GM23248 (cell line): ENCODE results near the gene TADA1. TPM values are rescaled to one million over a fixed set of nuclear protein-coding genes. Genes with fewer than 3 reads are reported as not detected.

Experiments
- DNase-seq: peaks from one replicate; pipeline ENCODE4 v3.0.0-alpha.2; 2015
- H2AFZ ChIP-seq: fragments of 200-600 bp; sonication (generic); 2 replicates; pipeline ENCODE4 v1.6.1; 2016; ENCODE audit warnings: antibody characterized with exemption
- H3F3A ChIP-seq: fragments of 200-600 bp; sonication (generic); 2 replicates; pipeline ENCODE4 v1.6.1; 2016; ENCODE audit warnings: mild to moderate bottlenecking, antibody characterized with exemption, mixed run types; ENCODE audit not compliant: insufficient read depth
- H3K27ac ChIP-seq: fragments of 200-600 bp; sonication (generic); 2 replicates; pipeline ENCODE4 v1.5.1; 2016; ENCODE audit warnings: mild to moderate bottlenecking
- H3K27me3 ChIP-seq: fragments of 200-600 bp; sonication (generic); replicated peaks from 2 replicates; pipeline ENCODE4 v1.6.1; 2016; ENCODE audit warnings: mild to moderate bottlenecking; ENCODE audit not compliant: insufficient read depth
- H3K36me3 ChIP-seq: fragments of 200-600 bp; sonication (generic); 2 replicates; pipeline ENCODE4 v1.6.1; 2016; ENCODE audit warnings: low read depth, mild to moderate bottlenecking
- H3K4me1 ChIP-seq: fragments of 200-600 bp; sonication (generic); 2 replicates; pipeline ENCODE4 v1.6.1; 2016; ENCODE audit warnings: mild to moderate bottlenecking; ENCODE audit not compliant: insufficient read depth
- H3K4me2 ChIP-seq: fragments of 200-600 bp; sonication (generic); one replicate; pipeline ENCODE4 v1.6.1; 2016; ENCODE audit warnings: mild to moderate bottlenecking; ENCODE audit not compliant: unreplicated experiment
- H3K4me3 ChIP-seq: fragments of 200-600 bp; sonication (generic); 2 replicates; pipeline ENCODE4 v1.5.1; 2016; ENCODE audit warnings: mild to moderate bottlenecking
- H3K79me2 ChIP-seq: fragments of 200-600 bp; sonication (generic); 2 replicates; pipeline ENCODE4 v1.6.1; 2016; ENCODE audit warnings: mild to moderate bottlenecking; ENCODE audit not compliant: insufficient read depth
- H3K9ac ChIP-seq: fragments of 200-600 bp; sonication (generic); 2 replicates; pipeline ENCODE4 v1.6.1; 2016; ENCODE audit warnings: mild to moderate bottlenecking
- H3K9me2 ChIP-seq: fragments of 200-600 bp; sonication (generic); 2 replicates; pipeline ENCODE4 v1.6.1; 2016; ENCODE audit warnings: mixed run types, mild to moderate bottlenecking, moderate library complexity; ENCODE audit not compliant: insufficient read depth
- H3K9me3 ChIP-seq: fragments of 200-600 bp; sonication (generic); one replicate; pipeline ENCODE4 v1.6.1; 2017; ENCODE audit warnings: low read depth
- H4K20me1 ChIP-seq: fragments of 200-600 bp; sonication (generic); 2 replicates; pipeline ENCODE4 v1.6.0; 2016; ENCODE audit not compliant: insufficient read depth
- EZH2 ChIP-seq: fragments of 200-600 bp; sonication (generic); IDR thresholded peaks from 2 replicates; pipeline ENCODE4 v1.6.1; 2018; ENCODE audit warnings: antibody characterized with exemption, mild to moderate bottlenecking; ENCODE audit not compliant: insufficient read depth, poor library complexity, severe bottlenecking
- EZH2phosphoT487 ChIP-seq: fragments of 200-600 bp; sonication (generic); IDR thresholded peaks from 2 replicates; pipeline ENCODE4 v1.6.1; 2018; ENCODE audit warnings: antibody characterized with exemption, moderate library complexity, mild to moderate bottlenecking, low read depth; ENCODE audit not compliant: insufficient read depth
- WGBS, 2 experiments: methylation state at CpG; one replicate each; pipeline ENCODE4 v1.1.6; 2015 to 2017; ENCODE audit warnings: low lambda C conversion rate in 2 of 2, low coverage in 1 of 2; ENCODE audit errors: missing lambda C conversion rate in 2 of 2; 5-methylcytosine and 5-hydroxymethylcytosine counted together
- in situ Hi-C: fragments of 300-500 bp; cut with MboI; formaldehyde crosslinking; loops from 2 replicates; pipeline ENCODE4 v1.15.0; 2020
- polyA plus RNA-seq: library from polyadenylated mRNA; unstranded; fragments of >200 nt; fragmentation: Nextera tagmentation; extraction: Ambion mirVana; gene quantifications from 2 replicates; pipeline ENCODE4 v1.2.1, GENCODE V29; 2016
- total RNA-seq: library from RNA; depleted of rRNA; stranded (reverse); fragments of >200 nt; shearing (Covaris generic); gene quantifications from 2 replicates; pipeline ENCODE4 v1.2.3, GENCODE V29; 2014

Gene TADA1
- total and polyA plus RNA-seq, 2 experiments from 2014 or later, result 7.0 to 9.9 TPM

DNA sequence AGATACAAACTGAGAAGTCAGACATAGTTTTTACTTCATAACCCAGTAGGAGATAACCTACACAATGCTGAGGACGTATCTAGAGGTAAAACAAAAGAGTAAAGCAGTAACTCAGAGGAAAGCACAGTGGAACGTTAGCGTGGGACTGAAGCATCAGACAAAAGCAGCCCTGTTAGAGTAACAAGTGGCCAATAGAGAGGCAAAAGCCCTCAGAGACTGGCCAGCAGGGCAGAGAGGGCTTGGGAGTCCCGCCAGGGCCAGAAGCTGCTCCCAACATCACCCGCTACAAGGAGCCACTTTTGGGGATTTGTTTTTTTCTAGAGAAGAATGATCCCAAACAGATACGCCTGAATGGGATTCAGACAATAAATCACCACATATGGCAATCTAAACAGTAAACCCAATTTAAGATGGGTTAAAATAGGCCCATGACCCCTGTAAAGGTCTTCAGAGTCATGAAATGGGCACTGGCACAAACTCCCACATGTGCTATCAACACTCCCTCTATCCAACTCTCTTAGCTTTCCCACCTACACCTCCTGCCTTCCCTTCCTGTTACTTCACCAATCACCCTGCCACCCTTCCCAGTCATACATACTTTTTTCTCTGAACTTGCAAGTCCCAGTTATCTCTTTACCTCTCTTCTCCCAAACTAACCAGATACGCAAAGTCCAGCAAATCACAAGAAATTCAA is 17.2 kb downstream of the TADA1 start:
- peaks cover 42% of the 10 kb centered on the region for H3K36me3 ChIP-seq
- no peak for TF ChIP-seq EZH2
- TF ChIP-seq EZH2phosphoT487, result no peak

DNA sequence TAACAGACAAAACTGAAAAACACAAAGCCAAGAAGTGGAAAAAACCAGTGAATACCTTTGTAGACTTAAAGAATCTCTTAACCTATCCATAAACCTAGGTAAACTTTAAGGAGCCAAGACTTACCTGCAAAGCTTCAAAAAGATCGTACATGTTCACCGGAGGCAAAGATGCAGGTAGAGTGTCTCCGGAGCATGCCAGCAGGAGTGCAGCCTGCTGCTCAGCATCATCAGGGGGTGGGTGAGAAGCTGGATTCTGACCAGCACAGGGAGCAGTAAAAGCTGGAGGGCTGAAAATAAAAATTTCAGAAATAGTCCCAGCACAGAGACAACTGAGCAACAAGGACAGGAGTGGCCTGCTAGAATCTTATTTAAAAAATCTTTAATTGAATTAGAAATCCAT is 18.1 kb downstream of the TADA1 start:
- TF ChIP-seq EZH2phosphoT487, result no peak
- H3F3A ChIP-seq, result peaks cover 25% of the 10 kb centered on the region

More for the DNA sequence above, 17.2 kb downstream of the TADA1 start:
- no peaks in the 10 kb centered on the region for H3K9me2 ChIP-seq
- WGBS, 2 experiments, result 93 to 94% methylated on average over 7 of the region's 7 CpGs
- H4K20me1 ChIP-seq, result no peaks in the 10 kb centered on the region
- H3K4me2 ChIP-seq, result no peak overlapping the region
- DNase-seq, result no peak
- H3K4me1 ChIP-seq, result no peaks in the 10 kb centered on the region
- no peak overlapping the region for H3K27ac ChIP-seq
- H3K4me3 ChIP-seq, result no peak overlapping the region
- H3K79me2 ChIP-seq, result 0 out of 2 replicates have a peak, but pooled peaks cover 2% of the 10 kb centered on the region
- in situ Hi-C loops, result no loop called here
- no peaks in the 10 kb centered on the region for H3K9me3 ChIP-seq
- H2AFZ ChIP-seq, result no peak overlapping the region
- H3K27me3 ChIP-seq, result no peaks in the 10 kb centered on the region
- H3K9ac ChIP-seq, result no peak overlapping the region
- H3F3A ChIP-seq, result peaks cover 25% of the 10 kb centered on the region

DNA sequence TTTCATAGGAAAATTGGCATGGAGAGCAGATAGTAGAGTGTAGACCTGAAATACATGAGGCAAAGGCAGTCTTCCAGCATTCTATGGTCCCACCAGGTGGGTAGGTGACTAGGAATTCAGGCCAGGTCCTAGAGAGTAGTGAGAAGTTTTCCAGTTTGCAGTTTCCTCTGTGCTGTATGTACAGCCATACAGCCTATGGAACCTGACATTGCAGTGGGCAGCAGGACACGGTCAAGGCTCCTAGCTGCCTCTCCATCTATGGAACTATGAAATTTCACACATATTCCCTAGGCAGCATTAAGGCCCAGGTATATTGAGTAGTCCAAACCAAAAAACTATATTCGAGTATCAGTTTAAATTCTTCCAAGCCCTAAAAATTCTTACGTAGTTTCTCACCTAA is 20.5 kb downstream of the TADA1 start:
- 81 to 87% methylated on average over 3 of the region's 3 CpGs for WGBS, 2 experiments
- TF ChIP-seq EZH2, result no peak
- no peak for TF ChIP-seq EZH2phosphoT487
- Histone ChIP-seq H3K4me2 (no peak overlapping the region), H3K27me3 (no peaks in the 10 kb centered on the region), H3K9me3 (no peaks in the 10 kb centered on the region), H3K4me1 (no peaks in the 10 kb centered on the region), H2AFZ (no peak overlapping the region), H3K9me2 (no peaks in the 10 kb centered on the region), H4K20me1 (no peaks in the 10 kb centered on the region), H3K9ac (no peak overlapping the region), H3K4me3 (no peak overlapping the region), H3K27ac (no peak overlapping the region), H3K36me3 (peaks cover 46% of the 10 kb centered on the region), H3K79me2 (peaks cover 29% of the 10 kb centered on the region), H3F3A (peaks cover 35% of the 10 kb centered on the region)
- in situ Hi-C loops, result no loop called here
- DNase-seq, result no peak

More for the DNA sequence above, 18.1 kb downstream of the TADA1 start:
- Histone ChIP-seq H3K9ac (no peak overlapping the region), H3K9me2 (no peaks in the 10 kb centered on the region), H3K79me2 (peaks cover 11% of the 10 kb centered on the region), H2AFZ (no peak overlapping the region), H4K20me1 (no peaks in the 10 kb centered on the region), H3K36me3 (peaks cover 42% of the 10 kb centered on the region), H3K27ac (no peak overlapping the region), H3K9me3 (no peaks in the 10 kb centered on the region), H3K4me2 (no peak overlapping the region), H3K4me1 (no peaks in the 10 kb centered on the region), H3K4me3 (no peak overlapping the region), H3K27me3 (no peaks in the 10 kb centered on the region)
- in situ Hi-C loops, result no loop called here
- 91 to 100% methylated on average over 3 of the region's 3 CpGs for WGBS, 2 experiments
- DNase-seq, result no peak

DNA sequence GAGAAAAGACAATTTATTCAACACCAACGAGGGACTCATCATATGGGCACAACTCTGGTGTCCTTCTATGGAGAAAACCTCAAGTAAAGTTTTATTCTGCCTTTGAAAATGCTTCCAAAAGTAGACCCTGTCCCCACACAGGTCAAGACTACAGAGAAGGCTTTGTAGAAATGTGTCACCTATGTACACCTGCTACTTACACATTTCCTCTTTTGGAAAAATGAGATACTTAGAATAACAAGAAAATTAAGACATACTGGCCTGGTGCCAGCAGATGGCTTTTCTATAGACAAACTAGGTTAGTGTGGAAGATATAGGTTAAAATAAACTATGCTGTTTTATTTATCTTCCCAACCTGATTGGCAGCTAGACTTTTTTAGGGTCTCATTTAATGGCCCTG is 23.1 kb downstream of the TADA1 start:
- Histone ChIP-seq H3K4me1 (no peaks in the 10 kb centered on the region), H3K27ac (no peak overlapping the region), H3K36me3 (peaks cover 69% of the 10 kb centered on the region), H3K79me2 (peaks cover 47% of the 10 kb centered on the region), H3K9ac (no peak overlapping the region), H2AFZ (no peak overlapping the region), H3K27me3 (no peaks in the 10 kb centered on the region), H3K4me2 (no peak overlapping the region), H3K9me2 (no peaks in the 10 kb centered on the region), H3K4me3 (no peak overlapping the region), H4K20me1 (no peaks in the 10 kb centered on the region), H3F3A (peaks cover 35% of the 10 kb centered on the region), H3K9me3 (no peaks in the 10 kb centered on the region)
- WGBS, 2 experiments, result 0% methylated on average over 1 of the region's 1 CpG
- in situ Hi-C loops, result no loop called here
- DNase-seq, result no peak
- TF ChIP-seq EZH2, result no peak
- TF ChIP-seq EZH2phosphoT487, result no peak
